ENCODE data around the gene UGCG. TPM values are rescaled to one million over a fixed set of nuclear protein-coding genes. Genes with fewer than 3 reads are reported as not detected.

The UGCG gene
- total and polyA plus RNA-seq, 9 of the 15 experiments (the other 6 are each of a cell fraction or from before 2014, with no cell fraction given) = 20.0 to 40.3 (median 29.2) TPM

- TF ChIP-seq RBM34 (IDR thresholded peaks at IDR 0.05; ENCODE audit: borderline replicate concordance, insufficient read depth, low read length) (no peak), ESRRA (IDR thresholded peaks at IDR 0.05; ENCODE audit: borderline replicate concordance, low read depth) (peak; percentile 57; the same call in 1 of the 2 replicates), ZNF121 (CRISPR knock-in tag; conservative IDR thresholded peaks at IDR 0.05) (no peak), FOSL1 (tag; conservative IDR thresholded peaks at IDR 0.05) (0 out of 2 replicates have a peak, but pooled peaks have one; percentile 21), HDAC1 (IDR thresholded peaks at IDR 0.05) (no peak), ZNF175 (CRISPR knock-in tag; IDR thresholded peaks at IDR 0.05; ENCODE audit: low read depth) (no peak), MAFG (tag; conservative IDR thresholded peaks at IDR 0.05) (no peak), ZKSCAN3 (CRISPR knock-in tag; IDR thresholded peaks at IDR 0.05) (no peak), RBM25 (IDR thresholded peaks at IDR 0.05; ENCODE audit: low read depth, low read length, severe bottlenecking) (peak; percentile 57), BACH1 (tag; IDR thresholded peaks at IDR 0.05) (no peak), E2F4 (CRISPR knock-in tag; IDR thresholded peaks at IDR 0.05; ENCODE audit: low read depth) (no peak)
- ATAC-seq (peak; percentile 46), FAIRE-seq (no peak), DNase-seq (ENCODE audit: extremely low read depth in 1 of 4, low spot score in 3 of 4) (peak in 2 of 4 experiments; percentile 13 to 18)
- no peaks in the 10 kb centered on the region for H3K27me3 ChIP-seq (ENCODE audit: control insufficient read depth in 2 of 2, insufficient read depth in 2 of 2, low read length in 2 of 2)
- WGBS (ENCODE audit: insufficient coverage, low coverage, missing lambda C conversion rate) = 5% methylated on average over 2 of the region's 2 CpGs
- no peaks in the 10 kb centered on the region for H4K20me1 ChIP-seq (replicated peaks; ENCODE audit: control insufficient read depth, insufficient read depth, low read length)
- H3K9me1 ChIP-seq (ENCODE audit: control insufficient read depth, insufficient read depth, low read length) = no peaks in the 10 kb centered on the region
- CTCF ChIA-PET (ENCODE audit: low intra/inter-chr PET ratio) = no interaction called here
- H3K9ac ChIP-seq (ENCODE audit: insufficient read depth in 1 of 2, low read depth in 2 of 2, low read length in 2 of 2) = no peak overlapping the region
- BruUV-seq (replicated peaks) = no TSS peak
- H3K27ac ChIP-seq (ENCODE audit: extremely low read depth, low read depth, low read length) = no peak overlapping the region
- H3K4me2 ChIP-seq (ENCODE audit: insufficient read depth, low read length) = no peak overlapping the region
- no peaks in the 10 kb centered on the region for H3K9me3 ChIP-seq (replicated peaks; ENCODE audit: control insufficient read depth, insufficient read depth, low read depth, low read length)
- POLR2A ChIA-PET = no interaction called here
- intact Hi-C loops (cut with micrococcal nuclease) = no loop called here
- H2AFZ ChIP-seq (ENCODE audit: low read depth, low read length) = no peak overlapping the region
- peaks cover 0 to 2% of the 10 kb centered on the region in 2 experiments; a peak in 1 of 5 replicates for H3K4me1 ChIP-seq (replicated peaks in 1 of 2; ENCODE audit: control insufficient read depth in 2 of 2, insufficient read depth in 2 of 2, low read length in 2 of 2)
- no peak overlapping the region for H3K4me3 ChIP-seq
- no peaks in the 10 kb centered on the region for H3K36me3 ChIP-seq (ENCODE audit: control insufficient read depth, insufficient read depth, low read length)
- H3K79me2 ChIP-seq (ENCODE audit: control insufficient read depth, insufficient read depth, low read length) = no peaks in the 10 kb centered on the region
- in situ Hi-C loops (cut with MboI) = no loop called here
Measured at GRCh38 chr9:111851553-111851952, 45.1 kb upstream of the UGCG start.
